ENCODE results near the gene RNF166.

RNF166 gene

DNA sequence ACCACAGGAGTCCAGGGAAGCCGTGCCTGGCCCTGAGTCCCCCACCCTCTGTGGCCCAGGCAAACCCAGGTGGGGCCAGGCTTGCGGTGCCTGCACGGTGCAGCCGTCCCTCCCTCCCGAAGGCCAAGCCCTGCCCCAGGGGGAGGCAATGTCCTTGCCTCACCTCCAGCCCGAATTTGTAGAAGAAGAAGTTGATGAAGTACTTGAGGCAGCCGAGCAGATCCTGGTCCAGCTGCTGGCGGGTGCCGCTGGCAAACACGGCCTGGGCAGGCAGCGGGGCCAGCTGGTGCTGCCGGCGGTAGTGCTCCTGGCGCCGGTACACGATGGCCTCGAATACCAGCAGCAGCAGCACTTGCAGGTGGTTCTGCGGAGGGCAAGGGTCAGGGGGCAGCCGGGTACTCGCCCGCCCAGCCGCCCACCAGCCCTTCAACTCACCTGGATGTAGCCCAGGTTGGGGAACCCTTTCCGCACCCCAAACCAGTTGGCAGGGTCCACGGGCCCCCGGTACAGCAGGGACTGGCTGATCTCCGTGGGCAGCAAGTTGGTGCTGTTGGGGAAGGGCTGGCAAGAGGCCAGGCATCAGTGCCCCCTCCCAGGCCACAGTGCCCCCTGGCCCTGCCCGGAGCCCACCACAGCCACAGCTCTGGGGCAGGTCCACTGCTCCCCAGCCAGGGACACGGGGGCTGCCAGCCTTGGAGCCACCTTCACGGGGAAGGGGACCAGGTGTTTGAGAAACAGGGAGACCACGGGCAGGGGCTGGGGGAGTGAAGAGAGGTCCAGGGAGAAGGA lies 26.2 kb upstream of the RNF166 start:
- Histone ChIP-seq H3K36me3 (ENCODE audit: control insufficient read depth, insufficient read depth, low read length) (peaks cover 3% of the 10 kb centered on the region), H4K8ac (ENCODE audit: low read depth, low read length) (no peak overlapping the region), H4K5ac (ENCODE audit: low read length) (no peak overlapping the region), H3K56ac (ENCODE audit: low read length) (no peak overlapping the region), H2AK5ac (ENCODE audit: low read length) (no peak overlapping the region), H3K79me1 (ENCODE audit: low read length) (no peaks in the 10 kb centered on the region), H3K27ac (ENCODE audit: low read depth, low read length) (no peak overlapping the region), H2BK15ac (replicated peaks; ENCODE audit: low read depth) (no peak overlapping the region), H3K79me2 (ENCODE audit: control insufficient read depth, insufficient read depth, low read length) (no peaks in the 10 kb centered on the region), H3K23ac (ENCODE audit: low read length) (no peak overlapping the region), H3K4me1 (ENCODE audit: control insufficient read depth, low read depth, low read length) (no peaks in the 10 kb centered on the region), H2BK5ac (ENCODE audit: low read length) (no peak overlapping the region), H3K4me2 (ENCODE audit: low read length) (no peak overlapping the region), H3K18ac (ENCODE audit: low read length) (no peak overlapping the region), H3K27me3 (ENCODE audit: insufficient read depth, low read length, poor library complexity) (no peaks in the 10 kb centered on the region), H3K4me3 (ENCODE audit: low read length) (no peak overlapping the region), H3K9ac (ENCODE audit: low read length) (no peak overlapping the region), H3K4ac (ENCODE audit: low read depth, low read length) (no peak overlapping the region), H2BK120ac (ENCODE audit: low read depth, low read length) (no peak overlapping the region)
- DNase-seq, result no peak
- no CpG with 5 or more reads among the region's 30 CpGs for WGBS (ENCODE audit: extremely low coverage, insufficient coverage, low lambda C conversion rate)

GRCh38 chr16:88731699-88732098 lies 25.5 kb upstream of the RNF166 start:
- H3K4ac ChIP-seq (ENCODE audit: low read depth, low read length), result no peak overlapping the region
- H3K23ac ChIP-seq (ENCODE audit: low read length), result no peak overlapping the region
- H4K8ac ChIP-seq (ENCODE audit: low read depth, low read length), result no peak overlapping the region
- H3K18ac ChIP-seq (ENCODE audit: low read length), result no peak overlapping the region
- H2AK5ac ChIP-seq (ENCODE audit: low read length), result no peak overlapping the region
- no peak overlapping the region for H2BK5ac ChIP-seq (ENCODE audit: low read length)
- no peak for DNase-seq
- no peaks in the 10 kb centered on the region for H3K4me1 ChIP-seq (ENCODE audit: control insufficient read depth, low read depth, low read length)
- no peak overlapping the region for H3K4me2 ChIP-seq (ENCODE audit: low read length)
- no peaks in the 10 kb centered on the region for H3K79me2 ChIP-seq (ENCODE audit: control insufficient read depth, insufficient read depth, low read length)
- no peak overlapping the region for H4K5ac ChIP-seq (ENCODE audit: low read length)
- no peak overlapping the region for H2BK15ac ChIP-seq (replicated peaks; ENCODE audit: low read depth)
- no peaks in the 10 kb centered on the region for H3K79me1 ChIP-seq (ENCODE audit: low read length)
- H3K56ac ChIP-seq (ENCODE audit: low read length), result no peak overlapping the region
- H3K27me3 ChIP-seq (ENCODE audit: insufficient read depth, low read length, poor library complexity), result no peaks in the 10 kb centered on the region
- H2BK120ac ChIP-seq (ENCODE audit: low read depth, low read length), result no peak overlapping the region
- H3K4me3 ChIP-seq (ENCODE audit: low read length), result no peak overlapping the region
- no peak overlapping the region for H3K27ac ChIP-seq (ENCODE audit: low read depth, low read length)
- peaks cover 3% of the 10 kb centered on the region for H3K36me3 ChIP-seq (ENCODE audit: control insufficient read depth, insufficient read depth, low read length)
- no peak overlapping the region for H3K9ac ChIP-seq (ENCODE audit: low read length)
- no CpG with 5 or more reads among the region's 15 CpGs for WGBS (ENCODE audit: extremely low coverage, insufficient coverage, low lambda C conversion rate)

DNA sequence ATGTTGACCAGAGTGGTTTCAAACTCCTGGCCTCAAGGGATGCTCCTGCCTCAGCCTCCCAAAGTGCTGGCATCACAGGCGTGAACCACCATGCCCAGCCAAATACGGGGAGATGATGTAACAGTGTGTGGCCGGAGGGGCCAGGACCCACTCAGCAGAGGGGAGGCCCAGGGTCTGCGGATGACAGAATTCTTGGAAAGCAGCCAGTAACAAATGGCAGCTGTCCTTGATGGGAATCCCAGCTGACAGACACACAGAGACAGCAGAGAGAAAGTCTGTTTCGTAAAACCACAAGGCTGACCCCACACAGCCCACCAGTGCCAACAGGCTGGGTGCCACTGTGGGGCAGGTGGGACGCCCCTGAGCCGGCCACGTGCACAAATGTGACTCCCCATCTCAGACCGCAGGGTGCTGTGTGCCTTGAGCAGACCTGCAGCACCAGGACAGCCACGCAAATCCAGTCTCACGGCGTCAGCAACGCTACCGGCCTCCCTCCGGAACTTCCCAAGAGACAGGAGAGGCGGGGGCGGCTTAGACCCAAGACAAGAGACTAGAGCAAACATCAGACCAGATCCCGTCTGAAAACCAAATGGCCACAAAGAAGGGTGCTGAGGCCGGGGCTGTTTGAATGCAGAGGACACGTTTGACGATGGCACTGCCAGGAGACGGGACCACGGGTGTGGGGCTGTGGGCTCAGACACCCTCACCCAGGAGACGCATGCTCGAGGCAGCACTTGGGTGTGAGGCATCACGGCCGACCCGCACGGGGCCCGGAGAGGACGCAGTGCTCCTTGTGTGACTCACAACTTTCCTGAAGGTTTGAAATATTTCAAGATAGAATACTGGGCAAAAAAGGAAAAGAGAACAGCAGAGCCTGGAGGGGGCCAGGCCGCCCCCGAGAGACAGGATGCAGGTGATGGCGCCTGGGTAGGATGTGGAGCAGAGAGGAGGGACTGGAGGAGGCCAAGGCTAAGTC lies 24.7 kb upstream of the RNF166 start:
- H4K8ac ChIP-seq (ENCODE audit: low read depth, low read length), result no peak overlapping the region
- no peak overlapping the region for H4K5ac ChIP-seq (ENCODE audit: low read length)
- H3K18ac ChIP-seq (ENCODE audit: low read length), result no peak overlapping the region
- H3K4me2 ChIP-seq (ENCODE audit: low read length), result no peak overlapping the region
- H3K23ac ChIP-seq (ENCODE audit: low read length), result no peak overlapping the region
- no peak overlapping the region for H3K27ac ChIP-seq (ENCODE audit: low read depth, low read length)
- H3K56ac ChIP-seq (ENCODE audit: low read length), result no peak overlapping the region
- no peaks in the 10 kb centered on the region for H3K27me3 ChIP-seq (ENCODE audit: insufficient read depth, low read length, poor library complexity)
- no peak overlapping the region for H2BK15ac ChIP-seq (replicated peaks; ENCODE audit: low read depth)
- WGBS (ENCODE audit: extremely low coverage, insufficient coverage, low lambda C conversion rate), result no CpG with 5 or more reads among the region's 34 CpGs
- H2BK5ac ChIP-seq (ENCODE audit: low read length), result no peak overlapping the region
- peaks cover 1% of the 10 kb centered on the region for H3K36me3 ChIP-seq (ENCODE audit: control insufficient read depth, insufficient read depth, low read length)
- H3K4me1 ChIP-seq (ENCODE audit: control insufficient read depth, low read depth, low read length), result no peaks in the 10 kb centered on the region
- no peak for DNase-seq
- no peaks in the 10 kb centered on the region for H3K79me2 ChIP-seq (ENCODE audit: control insufficient read depth, insufficient read depth, low read length)
- no peaks in the 10 kb centered on the region for H3K79me1 ChIP-seq (ENCODE audit: low read length)
- H3K4me3 ChIP-seq (ENCODE audit: low read length), result no peak overlapping the region
- H3K9ac ChIP-seq (ENCODE audit: low read length), result no peak overlapping the region
- no peak overlapping the region for H3K4ac ChIP-seq (ENCODE audit: low read depth, low read length)
- no peak overlapping the region for H2BK120ac ChIP-seq (ENCODE audit: low read depth, low read length)
- no peak overlapping the region for H2AK5ac ChIP-seq (ENCODE audit: low read length)

- Histone ChIP-seq H3K36me3 (ENCODE audit: control insufficient read depth, insufficient read depth, low read length) (no peaks in the 10 kb centered on the region), H3K18ac (ENCODE audit: low read length) (no peak overlapping the region), H3K27me3 (ENCODE audit: insufficient read depth, low read length, poor library complexity) (no peaks in the 10 kb centered on the region), H2BK120ac (ENCODE audit: low read depth, low read length) (no peak overlapping the region), H3K79me1 (ENCODE audit: low read length) (no peaks in the 10 kb centered on the region), H4K5ac (ENCODE audit: low read length) (no peak overlapping the region), H3K4me1 (ENCODE audit: control insufficient read depth, low read depth, low read length) (no peaks in the 10 kb centered on the region), H2BK15ac (replicated peaks; ENCODE audit: low read depth) (no peak overlapping the region), H3K56ac (ENCODE audit: low read length) (no peak overlapping the region), H2AK5ac (ENCODE audit: low read length) (no peak overlapping the region), H3K4me2 (ENCODE audit: low read length) (no peak overlapping the region), H3K4ac (ENCODE audit: low read depth, low read length) (no peak overlapping the region), H3K9ac (ENCODE audit: low read length) (no peak overlapping the region), H3K23ac (ENCODE audit: low read length) (no peak overlapping the region), H4K8ac (ENCODE audit: low read depth, low read length) (no peak overlapping the region), H3K79me2 (ENCODE audit: control insufficient read depth, insufficient read depth, low read length) (no peaks in the 10 kb centered on the region), H2BK5ac (ENCODE audit: low read length) (no peak overlapping the region), H3K27ac (ENCODE audit: low read depth, low read length) (no peak overlapping the region), H3K4me3 (ENCODE audit: low read length) (no peak overlapping the region)
- no CpG with 5 or more reads among the region's 20 CpGs for WGBS (ENCODE audit: extremely low coverage, insufficient coverage, low lambda C conversion rate)
- no peak for DNase-seq
These were observed 21.7 kb upstream of the RNF166 start for GRCh38 chr16:88727871-88728270.

DNA sequence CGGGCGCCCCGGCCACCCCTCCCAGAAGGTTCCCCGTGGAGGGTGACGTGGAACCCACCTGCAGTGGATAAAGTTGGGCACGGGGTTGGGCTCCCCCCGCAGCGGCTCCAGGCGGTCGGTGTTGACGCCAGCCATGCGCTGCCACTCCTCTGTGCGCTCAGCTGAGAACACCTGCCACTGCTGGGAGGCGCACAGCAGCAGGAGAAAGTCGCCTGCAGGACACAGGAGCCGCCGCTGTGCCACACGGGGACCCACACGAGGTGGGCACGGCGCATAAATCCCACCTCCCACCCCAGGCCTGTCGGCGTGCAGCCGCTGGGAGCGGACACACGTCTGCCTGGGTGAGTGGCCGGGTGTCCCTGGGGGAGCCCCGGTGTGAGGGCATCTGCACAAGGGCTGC lies 20.8 kb upstream of the RNF166 start:
- no peaks in the 10 kb centered on the region for H3K79me2 ChIP-seq (ENCODE audit: control insufficient read depth, insufficient read depth, low read length)
- H2BK15ac ChIP-seq (replicated peaks; ENCODE audit: low read depth), result no peak overlapping the region
- H4K5ac ChIP-seq (ENCODE audit: low read length), result no peak overlapping the region
- H3K4ac ChIP-seq (ENCODE audit: low read depth, low read length), result no peak overlapping the region
- no peak overlapping the region for H2AK5ac ChIP-seq (ENCODE audit: low read length)
- H3K4me2 ChIP-seq (ENCODE audit: low read length), result no peak overlapping the region
- no peak for DNase-seq
- H3K56ac ChIP-seq (ENCODE audit: low read length), result no peak overlapping the region
- no peaks in the 10 kb centered on the region for H3K27me3 ChIP-seq (ENCODE audit: insufficient read depth, low read length, poor library complexity)
- no peaks in the 10 kb centered on the region for H3K36me3 ChIP-seq (ENCODE audit: control insufficient read depth, insufficient read depth, low read length)
- H3K4me1 ChIP-seq (ENCODE audit: control insufficient read depth, low read depth, low read length), result no peaks in the 10 kb centered on the region
- no peaks in the 10 kb centered on the region for H3K79me1 ChIP-seq (ENCODE audit: low read length)
- no peak overlapping the region for H3K23ac ChIP-seq (ENCODE audit: low read length)
- H4K8ac ChIP-seq (ENCODE audit: low read depth, low read length), result no peak overlapping the region
- H2BK120ac ChIP-seq (ENCODE audit: low read depth, low read length), result no peak overlapping the region
- no peak overlapping the region for H3K9ac ChIP-seq (ENCODE audit: low read length)
- H3K18ac ChIP-seq (ENCODE audit: low read length), result no peak overlapping the region
- no peak overlapping the region for H2BK5ac ChIP-seq (ENCODE audit: low read length)
- no CpG with 5 or more reads among the region's 28 CpGs for WGBS (ENCODE audit: extremely low coverage, insufficient coverage, low lambda C conversion rate)
- no peak overlapping the region for H3K4me3 ChIP-seq (ENCODE audit: low read length)
- no peak overlapping the region for H3K27ac ChIP-seq (ENCODE audit: low read depth, low read length)
